ENCODE data around the gene MSI2. TPM values are rescaled to one million over a fixed set of nuclear protein-coding genes. Genes with fewer than 3 reads are reported as not detected.
A peak's percentile ranks its signal among the peaks of the same experiment; 100 is the strongest.

MSI2 gene
- polyA plus RNA-seq, 1 of the 3 experiments (the other 2 are of a cell fraction): 24.1 TPM

- ChIA-PET POLR2A (interaction anchor here (1.0 to 1.7 kb wide), 4 partner anchors 25 to 214 kb away, joined by 3 to 4 read pairs (median 4); no protein-coding TSS in a partner anchor), CTCF (interaction anchor here (0.6 to 2.7 kb wide), 9 partner anchors 11 to 289 kb away, joined by 3 to 14 read pairs (median 6); no protein-coding TSS in a partner anchor)
- peak overlapping the region in 1 of 2 experiments; percentile 96; a peak in 2 of 4 replicates for H3K27ac ChIP-seq (ENCODE audit: low read depth in 2 of 2, low read length in 1 of 2)
- H2AFZ ChIP-seq (ENCODE audit: low read depth): no peak overlapping the region
- DNase-seq: no peak
- H3K9ac ChIP-seq: no peak overlapping the region
- no peak overlapping the region for H3K4me3 ChIP-seq (ENCODE audit: low read depth in 2 of 2, low read length in 1 of 2)
- H3K4me1 ChIP-seq (ENCODE audit: control insufficient read depth in 1 of 2, insufficient read depth in 2 of 2, low read depth in 1 of 2, low read length in 1 of 2): peaks cover 40 to 91% of the 10 kb centered on the region in 2 experiments
- 94% methylated on average over 3 of the region's 5 CpGs for WGBS (ENCODE audit: low lambda C conversion rate)
- no peaks in the 10 kb centered on the region for H3K27me3 ChIP-seq (ENCODE audit: insufficient read depth)
- no peaks in the 10 kb centered on the region for H3K9me3 ChIP-seq
- no peaks in the 10 kb centered on the region for H3K79me2 ChIP-seq (ENCODE audit: insufficient read depth)
- no peak for TF ChIP-seq FOSL2 (IDR thresholded peaks at IDR 0.05; ENCODE audit: borderline replicate concordance, low read depth)
- TF ChIP-seq CTCF (IDR thresholded peaks at IDR 0.05): no peak
- no peak for TF ChIP-seq RXRA (IDR thresholded peaks at IDR 0.05; ENCODE audit: borderline replicate concordance, low read depth)
- no peak for TF ChIP-seq TCF12 (IDR thresholded peaks at IDR 0.05)
- TF ChIP-seq ZBTB33 (IDR thresholded peaks at IDR 0.05; ENCODE audit: borderline replicate concordance, low read depth): no peak
- TF ChIP-seq GABPA (IDR thresholded peaks at IDR 0.05; ENCODE audit: low read depth): no peak
- TF ChIP-seq GATA2 (CRISPR knock-in tag; IDR thresholded peaks at IDR 0.05): no peak
- no peak for TF ChIP-seq RAD21 (IDR thresholded peaks at IDR 0.05; ENCODE audit: low read length)
- no peak for TF ChIP-seq FOXJ3 (CRISPR knock-in tag; IDR thresholded peaks at IDR 0.05)
- no peak for TF ChIP-seq PBX3 (IDR thresholded peaks at IDR 0.05)
- TF ChIP-seq SMC3 (IDR thresholded peaks at IDR 0.05; ENCODE audit: low read depth, low read length): no peak
- no peak for TF ChIP-seq TEAD4 (IDR thresholded peaks at IDR 0.05; ENCODE audit: borderline replicate concordance, insufficient read depth)
- TF ChIP-seq POLR2AphosphoS5 (IDR thresholded peaks at IDR 0.05; ENCODE audit: low read depth, low read length): no peak
- no peak for TF ChIP-seq ELF1 (IDR thresholded peaks at IDR 0.05)
- TF ChIP-seq FOXM1 (IDR thresholded peaks at IDR 0.05; ENCODE audit: low read depth): no peak
- TF ChIP-seq EZH2phosphoT487 (IDR thresholded peaks at IDR 0.05; ENCODE audit: borderline replicate concordance, low read depth): no peak
- no peaks in the 10 kb centered on the region for H3F3A ChIP-seq (replicated peaks; ENCODE audit: insufficient read depth)
- no peak overlapping the region for H3K4me2 ChIP-seq
- no peaks in the 10 kb centered on the region for H3K36me3 ChIP-seq (replicated peaks in 1 of 2; ENCODE audit: control insufficient read depth in 1 of 2, insufficient read depth in 2 of 2, low read length in 1 of 2)
- H3K9me2 ChIP-seq: no peaks in the 10 kb centered on the region
- no peaks in the 10 kb centered on the region for H4K20me1 ChIP-seq (ENCODE audit: insufficient read depth)
Observed at GRCh38 chr17:57532966-57533365, 276.6 kb downstream of the MSI2 start.
